ENCODE data around the gene AACS.

Gene AACS

DNA sequence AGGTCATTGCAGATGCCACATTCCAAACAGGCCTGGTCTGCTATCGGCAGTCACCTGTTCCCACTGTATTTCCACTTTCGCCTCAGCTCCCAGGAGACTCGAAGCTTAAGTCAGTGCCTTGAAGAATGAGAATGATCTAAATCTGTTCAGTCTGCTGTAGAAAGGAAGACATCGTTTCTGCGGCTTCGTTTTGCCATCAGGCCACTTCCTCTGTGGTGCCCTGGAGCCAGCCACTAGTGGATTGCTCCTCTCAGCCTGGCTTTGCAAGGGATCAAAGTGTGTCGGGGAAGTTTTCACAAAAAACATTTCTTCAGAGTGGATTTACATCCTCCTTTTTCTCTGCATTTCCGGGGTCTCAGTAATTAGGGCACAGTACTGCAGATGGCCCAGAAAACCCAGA, 66.7 kb downstream of the AACS start:
- TF ChIP-seq POLR2AphosphoS5 (IDR thresholded peaks at IDR 0.05; ENCODE audit: low read depth) (peak; percentile 18; the same call in 1 of the 2 replicates), CTCF (IDR thresholded peaks at IDR 0.05; ENCODE audit: insufficient read depth, low read length) (no peak), GABPA (IDR thresholded peaks at IDR 0.05; ENCODE audit: low read depth) (no peak), REST (IDR thresholded peaks at IDR 0.05; ENCODE audit: insufficient replicate concordance, low read depth) (no peak), SPI1 (IDR thresholded peaks at IDR 0.05; ENCODE audit: borderline replicate concordance, low read depth) (peak; percentile 76)
- Histone ChIP-seq H3K27me3 (ENCODE audit: insufficient read depth, poor library complexity, severe bottlenecking) (no peaks in the 10 kb centered on the region), H3K27ac (replicated peaks) (no peak overlapping the region), H3K4me3 (replicated peaks; ENCODE audit: insufficient read depth, low read length) (no peak overlapping the region)
- peak in 1 of 2 experiments; percentile 68 for DNase-seq (ENCODE audit: low read depth in 1 of 2, low spot score in 1 of 2)

GRCh38 chr12:125132698-125133400, 67.6 kb downstream of the AACS start:
- no peak overlapping the region for H3K4me3 ChIP-seq (replicated peaks; ENCODE audit: insufficient read depth, low read length)
- no peaks in the 10 kb centered on the region for H3K27me3 ChIP-seq (ENCODE audit: insufficient read depth, poor library complexity, severe bottlenecking)
- TF ChIP-seq POLR2AphosphoS5 (IDR thresholded peaks at IDR 0.05; ENCODE audit: low read depth) (no peak), GABPA (IDR thresholded peaks at IDR 0.05; ENCODE audit: low read depth) (no peak), CTCF (IDR thresholded peaks at IDR 0.05; ENCODE audit: insufficient read depth, low read length) (no peak), REST (IDR thresholded peaks at IDR 0.05; ENCODE audit: insufficient replicate concordance, low read depth) (no peak), SPI1 (IDR thresholded peaks at IDR 0.05; ENCODE audit: borderline replicate concordance, low read depth) (no peak)
- H3K27ac ChIP-seq (replicated peaks): no peak overlapping the region
- DNase-seq (ENCODE audit: low read depth in 1 of 2, low spot score in 1 of 2): peak; percentile 36 to 69

DNA sequence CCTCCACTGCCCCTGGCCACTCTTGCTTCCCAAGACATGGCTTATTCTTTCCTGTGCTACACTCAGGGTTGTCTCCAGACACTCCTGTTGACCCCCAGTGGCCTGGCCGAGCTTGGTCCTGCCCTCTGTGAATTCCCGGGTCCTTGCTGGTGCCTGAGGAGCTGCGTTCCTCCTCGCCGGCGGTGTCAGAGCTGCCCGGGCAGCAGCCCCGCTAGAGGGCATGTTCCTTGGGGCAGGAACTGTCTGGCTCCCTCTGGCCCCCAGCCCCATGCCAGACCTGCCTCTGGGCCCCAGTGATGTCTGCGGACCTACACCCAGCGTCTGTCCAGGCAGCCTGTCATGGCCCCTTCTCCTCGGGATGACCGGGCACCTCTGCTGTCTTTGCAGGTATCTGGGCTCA, 68.4 kb downstream of the AACS start:
- no peak overlapping the region for H3K4me3 ChIP-seq (replicated peaks; ENCODE audit: insufficient read depth, low read length)
- no peaks in the 10 kb centered on the region for H3K27me3 ChIP-seq (ENCODE audit: insufficient read depth, poor library complexity, severe bottlenecking)
- TF ChIP-seq SPI1 (IDR thresholded peaks at IDR 0.05; ENCODE audit: borderline replicate concordance, low read depth) (no peak), CTCF (IDR thresholded peaks at IDR 0.05; ENCODE audit: insufficient read depth, low read length) (no peak), REST (IDR thresholded peaks at IDR 0.05; ENCODE audit: insufficient replicate concordance, low read depth) (no peak), POLR2AphosphoS5 (IDR thresholded peaks at IDR 0.05; ENCODE audit: low read depth) (no peak), GABPA (IDR thresholded peaks at IDR 0.05; ENCODE audit: low read depth) (no peak)
- no peak overlapping the region for H3K27ac ChIP-seq (replicated peaks)
- no peak for DNase-seq (ENCODE audit: low read depth in 1 of 2, low spot score in 1 of 2)

Data from HL-60 (cell line).